CD4-positive, CD25-positive, alpha-beta regulatory T cell (primary cell): ENCODE results near the gene METTL14. TPM values are rescaled to one million over a fixed set of nuclear protein-coding genes. Genes with fewer than 3 reads are reported as not detected.

ENCODE experiments used
- ATAC-seq, 2 donors: fragments of 150-1000 bp; cut with Tn5 transposase; one replicate each; pipeline ENCODE4 v1.10.0; 2021; ENCODE audit warnings: low read depth in 2 of 2, moderate number of reproducible peaks in 2 of 2, moderate library complexity in 1 of 2
- DNase-seq, 3 donors: peaks; one replicate each; pipeline versions ENCODE4 v3.0.0 to v3.0.0-alpha.2; 2012 to 2022; ENCODE audit warnings: mixed read lengths in 1 of 3
- H3K27ac ChIP-seq: one replicate; pipeline ENCODE4 v1.7.0; 2013; ENCODE audit warnings: mild to moderate bottlenecking, low read length; ENCODE audit not compliant: insufficient read depth, poor library complexity, severe bottlenecking
- H3K27me3 ChIP-seq: one replicate; pipeline ENCODE4 v1.7.0; 2013; ENCODE audit warnings: low read length; ENCODE audit not compliant: control insufficient read depth, insufficient read depth
- H3K36me3 ChIP-seq: one replicate; pipeline ENCODE4 v1.7.0; 2013; ENCODE audit warnings: mild to moderate bottlenecking, low read length, moderate library complexity; ENCODE audit not compliant: control insufficient read depth, insufficient read depth
- H3K4me1 ChIP-seq: 2 replicates; pipeline ENCODE4 v1.7.0; 2013; ENCODE audit warnings: mild to moderate bottlenecking, low read length; ENCODE audit not compliant: insufficient read depth, control insufficient read depth, poor library complexity, severe bottlenecking
- H3K4me3 ChIP-seq: one replicate; pipeline ENCODE4 v1.7.0; 2013; ENCODE audit warnings: low read depth, mild to moderate bottlenecking, low read length, moderate library complexity
- H3K9me3 ChIP-seq, 2 experiments: 1 replicate in 1 of 2; 2 replicates in 1 of 2; pipeline ENCODE4 v1.7.0; 2013; ENCODE audit warnings: low read length in 2 of 2, mild to moderate bottlenecking in 1 of 2, moderate library complexity in 1 of 2; ENCODE audit not compliant: control insufficient read depth in 2 of 2
- H3K27ac Mint-ChIP-seq, 3 donors: one replicate each; pipeline ENCODE4 v1.8.0; 2020 to 2022; ENCODE audit warnings: mild to moderate bottlenecking in 3 of 3, mixed read lengths in 3 of 3, moderate library complexity in 2 of 3
- H3K27me3 Mint-ChIP-seq: one replicate; pipeline ENCODE4 v1.8.0; 2022; ENCODE audit warnings: mild to moderate bottlenecking, mixed read lengths
- H3K36me3 Mint-ChIP-seq: one replicate; pipeline ENCODE4 v1.8.0; 2020; ENCODE audit warnings: mixed read lengths
- H3K4me1 Mint-ChIP-seq, 4 donors: one replicate each; pipeline ENCODE4 v1.8.0; 2020 to 2022; ENCODE audit warnings: mixed read lengths in 4 of 4, mild to moderate bottlenecking in 1 of 4
- H3K4me3 Mint-ChIP-seq, 4 donors: one replicate each; pipeline ENCODE4 v1.8.0; 2020 to 2022; ENCODE audit warnings: mild to moderate bottlenecking in 4 of 4, mixed read lengths in 4 of 4, moderate library complexity in 3 of 4
- H3K9me3 Mint-ChIP-seq, 7 donors: one replicate each; pipeline ENCODE4 v1.8.0; 2020 to 2022; ENCODE audit warnings: mixed read lengths in 7 of 7, mild to moderate bottlenecking in 3 of 7, moderate library complexity in 2 of 7
- polyA plus RNA-seq, 4 donors: library from polyadenylated mRNA; unstranded; fragments of 300-500 nt; fragmentation: Illumina TruSeq; gene quantifications; one replicate each; pipeline ENCODE4 v1.2.3, GENCODE V29; 2021
- total RNA-seq: library from RNA; stranded (reverse); gene quantifications from one replicate; pipeline ENCODE4 v1.2.3, GENCODE V29; 2022

The METTL14 gene
- total and polyA plus RNA-seq, 5 donors from 2014 or later, result 36.4 to 52.3 (median 42.0) TPM

GRCh38 chr4:118761397-118762016, 76.3 kb downstream of the METTL14 start:
- H3K27me3 ChIP-seq, result no peaks in the 10 kb centered on the region
- peaks cover 44% of the 10 kb centered on the region for H3K36me3 ChIP-seq
- DNase-seq, result no peak
- Mint-ChIP-seq H3K9me3 (no peaks in the 10 kb centered on the region), H3K4me1 (peaks cover 0 to 4% (median 0%) of the 10 kb centered on the region in 4 donors), H3K27ac (no peak overlapping the region), H3K36me3 (peaks cover 28% of the 10 kb centered on the region), H3K4me3 (no peak overlapping the region), H3K27me3 (no peaks in the 10 kb centered on the region)
- no peaks in the 10 kb centered on the region for H3K4me1 ChIP-seq
- H3K9me3 ChIP-seq, result no peaks in the 10 kb centered on the region
- H3K27ac ChIP-seq, result no peak overlapping the region
- H3K4me3 ChIP-seq, result no peak overlapping the region
- ATAC-seq, result no peak

- Mint-ChIP-seq H3K27me3 (no peaks in the 10 kb centered on the region), H3K36me3 (peaks cover 32% of the 10 kb centered on the region), H3K27ac (no peak overlapping the region), H3K4me1 (peaks cover 0 to 4% (median 0%) of the 10 kb centered on the region in 4 donors), H3K9me3 (no peaks in the 10 kb centered on the region), H3K4me3 (no peak overlapping the region)
- H3K27me3 ChIP-seq, result no peaks in the 10 kb centered on the region
- DNase-seq (no peak), ATAC-seq (no peak)
- no peaks in the 10 kb centered on the region for H3K4me1 ChIP-seq
- H3K27ac ChIP-seq, result no peak overlapping the region
- no peak overlapping the region for H3K4me3 ChIP-seq
- H3K36me3 ChIP-seq, result peaks cover 44% of the 10 kb centered on the region
- no peaks in the 10 kb centered on the region for H3K9me3 ChIP-seq
Measured at GRCh38 chr4:118762155-118762554, 77.0 kb downstream of the METTL14 start.

- Mint-ChIP-seq H3K27ac (no peak overlapping the region), H3K4me1 (peaks cover 0 to 4% (median 0%) of the 10 kb centered on the region in 4 donors), H3K27me3 (no peaks in the 10 kb centered on the region), H3K4me3 (no peak overlapping the region), H3K9me3 (no peaks in the 10 kb centered on the region), H3K36me3 (peaks cover 31% of the 10 kb centered on the region)
- Histone ChIP-seq H3K27me3 (no peaks in the 10 kb centered on the region), H3K4me3 (no peak overlapping the region), H3K4me1 (no peaks in the 10 kb centered on the region), H3K9me3 (no peaks in the 10 kb centered on the region), H3K36me3 (peaks cover 47% of the 10 kb centered on the region), H3K27ac (no peak overlapping the region)
- DNase-seq (no peak), ATAC-seq (no peak)
Measured at GRCh38 chr4:118762730-118763477, 77.7 kb downstream of the METTL14 start.

Other genes with a start within 250 kb of the METTL14 start
- 38.3 TPM for gene SEC24D, start 150.7 kb downstream of the METTL14 start, total RNA-seq
- 10 to 100 TPM; 15.9 to 20.8 (median 16.1) TPM for gene SEC24D, start 150.7 kb downstream of the METTL14 start, polyA plus RNA-seq
- 0.35 TPM for gene SYNPO2, start 203.5 kb downstream of the METTL14 start, total RNA-seq
- under 1 TPM; 0.13 to 0.28 (median 0.25) TPM for gene SYNPO2, start 203.5 kb downstream of the METTL14 start, polyA plus RNA-seq